OCI-LY1 (cell line): ENCODE results near the gene ADCY7.

Experiments
- H2AFZ ChIP-seq: fragments of 200-600 bp; sonication (generic), shearing (Covaris generic); 2 replicates; pipeline ENCODE4 v1.6.0; 2014; ENCODE audit warnings: antibody characterized with exemption, mild to moderate bottlenecking, low read length
- H3F3A ChIP-seq: fragments of 200-600 bp; sonication (generic), shearing (Covaris generic); 2 replicates; pipeline ENCODE4 v1.6.0; 2014; ENCODE audit warnings: mild to moderate bottlenecking, antibody characterized with exemption, low read length, moderate library complexity; ENCODE audit not compliant: insufficient read depth
- H3K27ac ChIP-seq: fragments of 200-600 bp; sonication (generic); 2 replicates; pipeline ENCODE4 v1.5.1; 2014; ENCODE audit warnings: low read length, mixed run types, mild to moderate bottlenecking, low read depth; ENCODE audit not compliant: poor library complexity, severe bottlenecking
- H3K27me3 ChIP-seq: fragments of 200-600 bp; sonication (generic); 2 replicates; pipeline ENCODE4 v1.6.0; 2014; ENCODE audit warnings: antibody characterized with exemption, mild to moderate bottlenecking, low read length, moderate library complexity; ENCODE audit not compliant: insufficient read depth
- H3K36me3 ChIP-seq: fragments of 200-600 bp; sonication (generic); 2 replicates; pipeline ENCODE4 v1.6.1; 2014; ENCODE audit warnings: mild to moderate bottlenecking, antibody characterized with exemption, low read length, moderate library complexity, mixed read lengths; ENCODE audit not compliant: insufficient read depth
- H3K4me1 ChIP-seq: fragments of 200-600 bp; sonication (generic); 2 replicates; pipeline ENCODE4 v1.5.1; 2014; ENCODE audit warnings: mild to moderate bottlenecking, low read length, moderate library complexity; ENCODE audit not compliant: insufficient read depth, severe bottlenecking
- H3K4me2 ChIP-seq: fragments of 200-600 bp; sonication (generic), shearing (Covaris generic); 2 replicates; pipeline ENCODE4 v1.6.1; 2014; ENCODE audit warnings: low read length
- H3K4me3 ChIP-seq: fragments of 200-600 bp; sonication (generic); 2 replicates; pipeline ENCODE4 v1.5.1; 2014; ENCODE audit warnings: low read length, low read depth, mild to moderate bottlenecking, mixed read lengths; ENCODE audit not compliant: poor library complexity, severe bottlenecking
- H3K79me2 ChIP-seq: fragments of 200-600 bp; shearing (Covaris generic); 2 replicates; pipeline ENCODE4 v1.6.1; 2016; ENCODE audit warnings: mixed run types, low read length, mixed read lengths; ENCODE audit not compliant: insufficient read depth
- H3K9ac ChIP-seq: fragments of 200-600 bp; sonication (generic), shearing (Covaris generic); 2 replicates; pipeline ENCODE4 v1.6.1; 2014; ENCODE audit warnings: mild to moderate bottlenecking, low read length, mixed read lengths
- H3K9me2 ChIP-seq: fragments of 200-600 bp; sonication (generic), shearing (Covaris generic); 2 replicates; pipeline ENCODE4 v1.6.1; 2014; ENCODE audit warnings: low read depth, mild to moderate bottlenecking, low read length, mixed read lengths
- H3K9me3 ChIP-seq: fragments of 200-600 bp; shearing (Covaris generic); 2 replicates; pipeline ENCODE4 v1.6.1; 2014; ENCODE audit warnings: low read length, mixed read lengths
- H4K20me1 ChIP-seq: fragments of 200-600 bp; sonication (generic), shearing (Covaris generic); 2 replicates; pipeline ENCODE4 v1.6.0; 2016; ENCODE audit warnings: mild to moderate bottlenecking, low read length; ENCODE audit not compliant: insufficient read depth
- CTCF ChIP-seq: fragments of 200-600 bp; sonication (generic), shearing (Covaris generic); IDR thresholded peaks from 2 replicates; pipeline ENCODE4 v1.5.1; 2017; ENCODE audit warnings: mild to moderate bottlenecking, antibody characterized with exemption, low read length, moderate library complexity, mixed read lengths
- EZH2 ChIP-seq: fragments of 200-600 bp; sonication (generic), shearing (Covaris generic); IDR thresholded peaks from 2 replicates; pipeline ENCODE4 v1.8.0; 2017; ENCODE audit warnings: borderline replicate concordance, mixed run types, mild to moderate bottlenecking, antibody characterized with exemption, low read length, moderate library complexity, mixed read lengths

Gene ADCY7

GRCh38 chr16:50229149-50229726 lies 37.1 kb upstream of the ADCY7 start:
- Histone ChIP-seq H3K9me2 (no peaks in the 10 kb centered on the region), H3K27me3 (no peaks in the 10 kb centered on the region), H3K27ac (no peak overlapping the region), H3F3A (no peaks in the 10 kb centered on the region), H2AFZ (no peak overlapping the region), H3K9me3 (no peaks in the 10 kb centered on the region), H3K79me2 (no peaks in the 10 kb centered on the region), H3K36me3 (peaks cover 39% of the 10 kb centered on the region; the same call in 1 of the 2 replicates), H4K20me1 (no peaks in the 10 kb centered on the region), H3K4me1 (no peaks in the 10 kb centered on the region), H3K4me3 (no peak overlapping the region), H3K4me2 (no peak overlapping the region), H3K9ac (no peak overlapping the region)
- TF ChIP-seq EZH2: no peak
- no peak for TF ChIP-seq CTCF

GRCh38 chr16:50234771-50235556 lies 31.4 kb upstream of the ADCY7 start:
- Histone ChIP-seq H3F3A (no peaks in the 10 kb centered on the region), H3K9me3 (no peaks in the 10 kb centered on the region), H3K4me1 (no peaks in the 10 kb centered on the region), H3K36me3 (no peaks in the 10 kb centered on the region), H3K4me2 (no peak overlapping the region), H3K9me2 (no peaks in the 10 kb centered on the region), H3K79me2 (no peaks in the 10 kb centered on the region), H2AFZ (no peak overlapping the region), H3K4me3 (no peak overlapping the region), H4K20me1 (no peaks in the 10 kb centered on the region), H3K27ac (no peak overlapping the region), H3K9ac (no peak overlapping the region), H3K27me3 (no peaks in the 10 kb centered on the region)
- TF ChIP-seq CTCF: no peak
- TF ChIP-seq EZH2: no peak

GRCh38 chr16:50235581-50235980 lies 30.8 kb upstream of the ADCY7 start:
- H3K9ac ChIP-seq: no peak overlapping the region
- no peaks in the 10 kb centered on the region for H3F3A ChIP-seq
- H3K27me3 ChIP-seq: no peaks in the 10 kb centered on the region
- H3K9me3 ChIP-seq: no peaks in the 10 kb centered on the region
- H3K79me2 ChIP-seq: no peaks in the 10 kb centered on the region
- no peak overlapping the region for H2AFZ ChIP-seq
- no peak overlapping the region for H3K4me3 ChIP-seq
- no peak overlapping the region for H3K4me2 ChIP-seq
- no peaks in the 10 kb centered on the region for H3K9me2 ChIP-seq
- H3K4me1 ChIP-seq: no peaks in the 10 kb centered on the region
- H3K36me3 ChIP-seq: no peaks in the 10 kb centered on the region
- no peaks in the 10 kb centered on the region for H4K20me1 ChIP-seq
- H3K27ac ChIP-seq: no peak overlapping the region
- TF ChIP-seq CTCF (no peak), EZH2 (no peak)
